HepG2 (cell line): ENCODE data around the gene PCNP. TPM values are rescaled to one million over a fixed set of nuclear protein-coding genes. Genes with fewer than 3 reads are reported as not detected.

ENCODE experiments used
- BHLHE40 ChIP-seq: IDR thresholded peaks from 2 replicates; pipeline ENCODE4 v1.6.1; 2011; ENCODE audit warnings: low read length, improper control_type of control experiment
- CHCHD3 ChIP-seq: sonication (generic); formaldehyde crosslinking; IDR thresholded peaks from 2 replicates; pipeline ENCODE4 v1.8.0; 2022; ENCODE audit warnings: mild to moderate bottlenecking, missing genetic modification reagents, moderate library complexity
- FOXA1 ChIP-seq, 2 experiments: fragments of 450-650 bp in 1 of 2; sonication (generic) in 1 of 2; formaldehyde crosslinking in 1 of 2; IDR thresholded peaks; 2 replicates each; pipeline versions ENCODE4 v1.4.0 to v1.6.1; 2016 to 2020; ENCODE audit warnings: missing genetic modification reagents in 1 of 2
- GATAD1 ChIP-seq: IDR thresholded peaks from 2 replicates; pipeline ENCODE4 v1.6.1; 2016; ENCODE audit warnings: missing genetic modification reagents, missing compliant biosample characterization
- MZF1 ChIP-seq: sonication (generic); formaldehyde crosslinking; IDR thresholded peaks from 2 replicates; pipeline ENCODE4 v1.8.1; 2023; ENCODE audit warnings: mild to moderate bottlenecking, missing genetic modification reagents, borderline replicate concordance
- NR2F2 ChIP-seq: IDR thresholded peaks from 2 replicates; pipeline ENCODE4 v1.6.1; 2012; ENCODE audit warnings: low read depth, inconsistent platforms, borderline replicate concordance
- PCBP1 ChIP-seq: fragments of 200-400 bp; formaldehyde crosslinking; IDR thresholded peaks from 2 replicates; pipeline ENCODE4 v1.6.1; 2017; ENCODE audit warnings: mild to moderate bottlenecking, low read depth, low read length, borderline replicate concordance
- PLRG1 ChIP-seq: fragments of 450-650 bp; conservative IDR thresholded peaks from 2 replicates; pipeline ENCODE4 v1.6.1; 2016
- POLR2G ChIP-seq: fragments of 200-400 bp; formaldehyde crosslinking; IDR thresholded peaks from 2 replicates; pipeline ENCODE4 v1.6.1; 2018; ENCODE audit warnings: mild to moderate bottlenecking, low read depth, low read length, moderate library complexity
- RCOR2 ChIP-seq: IDR thresholded peaks from 2 replicates; pipeline ENCODE4 v1.6.1; 2016; ENCODE audit warnings: missing biosample characterization, missing genetic modification reagents
- REL ChIP-seq: sonication (generic); formaldehyde crosslinking; conservative IDR thresholded peaks from 2 replicates; pipeline ENCODE4 v1.8.0; 2022; ENCODE audit warnings: mild to moderate bottlenecking, missing genetic modification reagents, moderate library complexity
- SALL2 ChIP-seq: sonication (generic); formaldehyde crosslinking; IDR thresholded peaks from 2 replicates; pipeline ENCODE4 v1.8.1; 2023; ENCODE audit warnings: mild to moderate bottlenecking, missing genetic modification reagents, inconsistent platforms
- SCMH1 ChIP-seq: sonication (generic); formaldehyde crosslinking; IDR thresholded peaks from 2 replicates; pipeline ENCODE4 v1.9.0; 2021; ENCODE audit warnings: missing genetic modification reagents, mild to moderate bottlenecking, borderline replicate concordance
- TOPORS ChIP-seq: sonication (generic); formaldehyde crosslinking; IDR thresholded peaks from 2 replicates; pipeline ENCODE4 v1.8.0; 2023; ENCODE audit warnings: mild to moderate bottlenecking, missing genetic modification reagents
- ZFP90 ChIP-seq: sonication (generic); formaldehyde crosslinking; IDR thresholded peaks from 2 replicates; pipeline ENCODE4 v1.8.0; 2022; ENCODE audit warnings: missing genetic modification reagents, mild to moderate bottlenecking, inconsistent platforms, borderline replicate concordance
- ZNF326 ChIP-seq: sonication (generic); formaldehyde crosslinking; IDR thresholded peaks from 2 replicates; pipeline ENCODE4 v1.4.0; 2020; ENCODE audit warnings: missing genetic modification reagents, borderline replicate concordance
- ZNF468 ChIP-seq: sonication (generic); formaldehyde crosslinking; IDR thresholded peaks from 2 replicates; pipeline ENCODE4 v1.8.0; 2022; ENCODE audit warnings: mild to moderate bottlenecking, moderate library complexity, missing genetic modification reagents
- ZSCAN25 ChIP-seq: sonication (generic); formaldehyde crosslinking; IDR thresholded peaks from 2 replicates; pipeline ENCODE4 v1.8.0; 2022; ENCODE audit warnings: mild to moderate bottlenecking, missing genetic modification reagents
- polyA plus RNA-seq, 8 experiments: library from polyadenylated mRNA; depleted of rRNA in 3 of 8; stranded (reverse) in 7 of 8; unstranded in 1 of 8; fragments of >200 nt; fragmentation: Illumina TruSeq in 4 of 8; extraction: Trizol in 4 of 8; gene quantifications; 2 replicates each; pipeline versions ENCODE4 v1.2.1 to v1.2.3, GENCODE V29; 2011 to 2016; ENCODE audit warnings: low read depth in 4 of 8, missing spikeins in 1 of 8, mixed read lengths in 1 of 8; ENCODE audit not compliant: insufficient read depth in 1 of 8
- total RNA-seq, 5 experiments: library from RNA; depleted of rRNA; stranded (reverse); fragments of >200 nt; fragmentation: Illumina TruSeq; extraction: Trizol; gene quantifications; 2 replicates each; pipeline ENCODE4 v1.2.3, GENCODE V29; 2016; ENCODE audit warnings: low read depth in 1 of 5
- TF ChIP-seq, protein P1 (sequence below): IDR thresholded peaks from 2 replicates; pipeline ENCODE4 v1.6.1; 2018; ENCODE audit warnings: missing genetic modification reagents, mild to moderate bottlenecking, missing compliant biosample characterization
- TF ChIP-seq, protein P2 (sequence below): sonication (generic); formaldehyde crosslinking; IDR thresholded peaks from 2 replicates; pipeline ENCODE4 v1.8.0; 2022; ENCODE audit warnings: missing genetic modification reagents, mild to moderate bottlenecking, inconsistent platforms, borderline replicate concordance
- TF ChIP-seq, protein P3 (sequence below): sonication (generic); IDR thresholded peaks from 2 replicates; pipeline ENCODE4 v1.6.1; 2016; ENCODE audit warnings: low read depth, borderline replicate concordance
- TF ChIP-seq, protein P4 (sequence below), 2 experiments: sonication (generic) in 1 of 2; formaldehyde crosslinking in 1 of 2; IDR thresholded peaks; 2 replicates each; pipeline versions ENCODE4 v1.4.0 to v1.6.1; 2016 to 2020; ENCODE audit warnings: borderline replicate concordance in 1 of 2, low read depth in 1 of 2, mild to moderate bottlenecking in 1 of 2, missing genetic modification reagents in 1 of 2

The PCNP gene
- total and polyA plus RNA-seq, 2 of the 13 experiments (the other 11 are each of a cell fraction or from before 2014, with no cell fraction given) = 44.1 to 78.2 TPM

DNA sequence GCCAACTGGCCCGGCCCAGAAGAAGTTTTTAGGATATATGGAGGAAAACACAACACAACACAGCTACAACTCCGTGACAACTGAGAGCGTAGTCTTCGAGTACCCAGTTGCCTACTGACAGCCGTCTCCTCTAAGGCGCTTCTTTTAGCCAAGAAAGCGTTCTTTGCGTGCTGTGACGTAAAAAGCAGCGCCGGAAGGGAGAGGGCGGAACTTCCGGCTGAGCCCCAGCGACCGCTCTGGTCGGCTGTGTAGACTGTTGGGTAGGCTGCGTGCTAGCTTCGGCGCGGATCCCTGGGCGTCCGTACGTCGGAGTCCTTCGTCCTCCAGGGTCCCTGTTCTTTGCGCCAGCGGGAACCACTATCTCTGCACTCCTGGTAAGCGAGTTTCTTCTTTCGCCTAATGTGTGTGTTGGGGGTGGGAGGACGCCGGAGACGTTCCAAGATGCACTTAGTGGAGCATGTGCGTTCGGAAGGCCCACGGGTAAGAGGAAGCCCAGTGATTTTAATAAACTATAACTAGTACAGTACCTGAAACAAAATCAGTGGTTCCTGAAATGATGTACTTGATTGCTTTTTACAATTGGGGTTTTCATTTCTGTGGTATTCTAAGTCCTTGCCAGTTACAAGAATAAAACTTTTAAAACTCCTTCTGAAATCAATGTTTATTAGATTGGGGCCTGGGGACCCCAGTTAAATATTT, 12.2 kb upstream of the PCNP start, which contains the start of gene TRMT10C (continued):
- TF ChIP-seq ZFP90 (CRISPR knock-in tag) = peak; percentile 22; the same call in 1 of the 2 replicates
- TF ChIP-seq MZF1 (CRISPR knock-in tag) = no peak
- no peak for TF ChIP-seq PCBP1
- TF ChIP-seq REL (CRISPR knock-in tag) = no peak
- no peak for TF ChIP-seq BHLHE40
- TF ChIP-seq, protein P1, sequence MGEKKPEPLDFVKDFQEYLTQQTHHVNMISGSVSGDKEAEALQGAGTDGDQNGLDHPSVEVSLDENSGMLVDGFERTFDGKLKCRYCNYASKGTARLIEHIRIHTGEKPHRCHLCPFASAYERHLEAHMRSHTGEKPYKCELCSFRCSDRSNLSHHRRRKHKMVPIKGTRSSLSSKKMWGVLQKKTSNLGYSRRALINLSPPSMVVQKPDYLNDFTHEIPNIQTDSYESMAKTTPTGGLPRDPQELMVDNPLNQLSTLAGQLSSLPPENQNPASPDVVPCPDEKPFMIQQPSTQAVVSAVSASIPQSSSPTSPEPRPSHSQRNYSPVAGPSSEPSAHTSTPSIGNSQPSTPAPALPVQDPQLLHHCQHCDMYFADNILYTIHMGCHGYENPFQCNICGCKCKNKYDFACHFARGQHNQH (CRISPR knock-in tag) = peak; percentile 54
- TF ChIP-seq GATAD1 (CRISPR knock-in tag) = peak; percentile 99
- TF ChIP-seq RCOR2 (CRISPR knock-in tag) = no peak
- TF ChIP-seq, protein P2, sequence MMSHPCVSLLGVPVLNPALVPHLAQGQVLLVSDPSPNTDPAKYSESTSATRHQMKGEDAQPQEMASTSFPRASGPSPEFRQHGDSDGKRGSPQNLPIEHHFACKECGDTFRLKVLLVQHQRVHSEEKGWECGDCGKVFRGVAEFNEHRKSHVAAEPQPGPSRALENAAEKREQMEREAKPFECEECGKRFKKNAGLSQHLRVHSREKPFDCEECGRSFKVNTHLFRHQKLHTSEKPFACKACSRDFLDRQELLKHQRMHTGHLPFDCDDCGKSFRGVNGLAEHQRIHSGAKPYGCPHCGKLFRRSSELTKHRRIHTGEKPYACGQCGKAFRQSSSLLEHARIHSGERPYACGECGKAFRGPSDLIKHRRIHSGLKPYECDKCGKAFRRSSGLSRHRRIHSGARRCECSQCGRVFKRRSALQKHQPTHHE (CRISPR knock-in tag) = peak; percentile 88; the same call in 1 of the 2 replicates
- TF ChIP-seq TOPORS (CRISPR knock-in tag) = 0 out of 2 replicates have a peak, but pooled peaks have one; percentile 53
- no peak for TF ChIP-seq ZNF468 (CRISPR knock-in tag)
- 0 out of 2 replicates have a peak, but pooled peaks have one; percentile 60 for TF ChIP-seq SALL2 (CRISPR knock-in tag)
- TF ChIP-seq PLRG1 = no peak
- no peak for TF ChIP-seq NR2F2
- no peak for TF ChIP-seq CHCHD3 (CRISPR knock-in tag)
- peak; percentile 95 for TF ChIP-seq POLR2G
- no peak for TF ChIP-seq SCMH1 (CRISPR knock-in tag)
- peak; percentile 53; the same call in 1 of the 2 replicates for TF ChIP-seq ZSCAN25 (CRISPR knock-in tag)
- TF ChIP-seq FOXA1 (IDR thresholded peaks at IDR 0.05) = no peak
- TF ChIP-seq FOXA1 (CRISPR knock-in tag; IDR thresholded peaks at IDR 0.05) = 0 out of 2 replicates have a peak, but pooled peaks have one; percentile 30
- TF ChIP-seq ZNF326 (CRISPR knock-in tag) = no peak
- TF ChIP-seq, protein P3, sequence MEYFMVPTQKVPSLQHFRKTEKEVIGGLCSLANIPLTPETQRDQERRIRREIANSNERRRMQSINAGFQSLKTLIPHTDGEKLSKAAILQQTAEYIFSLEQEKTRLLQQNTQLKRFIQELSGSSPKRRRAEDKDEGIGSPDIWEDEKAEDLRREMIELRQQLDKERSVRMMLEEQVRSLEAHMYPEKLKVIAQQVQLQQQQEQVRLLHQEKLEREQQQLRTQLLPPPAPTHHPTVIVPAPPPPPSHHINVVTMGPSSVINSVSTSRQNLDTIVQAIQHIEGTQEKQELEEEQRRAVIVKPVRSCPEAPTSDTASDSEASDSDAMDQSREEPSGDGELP = peak; percentile 14; the same call in 1 of the 2 replicates
- TF ChIP-seq, protein P4, sequence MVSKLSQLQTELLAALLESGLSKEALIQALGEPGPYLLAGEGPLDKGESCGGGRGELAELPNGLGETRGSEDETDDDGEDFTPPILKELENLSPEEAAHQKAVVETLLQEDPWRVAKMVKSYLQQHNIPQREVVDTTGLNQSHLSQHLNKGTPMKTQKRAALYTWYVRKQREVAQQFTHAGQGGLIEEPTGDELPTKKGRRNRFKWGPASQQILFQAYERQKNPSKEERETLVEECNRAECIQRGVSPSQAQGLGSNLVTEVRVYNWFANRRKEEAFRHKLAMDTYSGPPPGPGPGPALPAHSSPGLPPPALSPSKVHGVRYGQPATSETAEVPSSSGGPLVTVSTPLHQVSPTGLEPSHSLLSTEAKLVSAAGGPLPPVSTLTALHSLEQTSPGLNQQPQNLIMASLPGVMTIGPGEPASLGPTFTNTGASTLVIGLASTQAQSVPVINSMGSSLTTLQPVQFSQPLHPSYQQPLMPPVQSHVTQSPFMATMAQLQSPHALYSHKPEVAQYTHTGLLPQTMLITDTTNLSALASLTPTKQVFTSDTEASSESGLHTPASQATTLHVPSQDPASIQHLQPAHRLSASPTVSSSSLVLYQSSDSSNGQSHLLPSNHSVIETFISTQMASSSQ (IDR thresholded peaks at IDR 0.05; ENCODE audit: low read depth) = no peak
- TF ChIP-seq, protein P4 (CRISPR knock-in tag; IDR thresholded peaks at IDR 0.05; ENCODE audit: borderline replicate concordance) = no peak
